VCaP (cell line): ENCODE measurements around the gene IBTK.
"Not testable (repeated sequence)": the region's sequence is repeated elsewhere in the genome, so short reads cannot be mapped to it uniquely, and the experiment has no call there.

Source experiments
- H3K27ac ChIP-seq: fragments of 450-650 bp; 2 replicates; pipeline ENCODE4 v1.5.1; 2017
- TF ChIP-seq, protein P1 (sequence below): fragments of 450-650 bp; conservative IDR thresholded peaks from 2 replicates; pipeline ENCODE4 v1.5.1; 2017; ENCODE audit warnings: mild to moderate bottlenecking, moderate library complexity

The IBTK gene

DNA sequence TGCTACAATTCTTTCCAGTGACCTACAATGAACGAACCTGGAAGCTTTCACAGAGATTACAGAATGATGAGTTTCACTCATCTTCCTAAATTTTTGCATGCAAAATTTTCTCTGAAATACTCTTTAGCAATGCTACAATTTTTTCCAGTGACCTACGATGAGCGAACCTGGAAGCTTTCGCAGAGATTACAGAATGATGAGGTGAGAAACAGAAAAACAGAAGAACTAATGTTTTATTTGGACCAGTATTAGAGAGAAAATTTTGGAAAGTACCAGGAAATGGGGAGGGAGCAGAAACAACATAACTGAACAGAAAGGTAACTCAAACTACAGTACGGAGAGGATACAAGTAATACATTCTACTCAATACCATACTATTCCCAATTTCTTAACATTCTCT, 75.0 kb downstream of the IBTK start:
- H3K27ac ChIP-seq: no peak overlapping the region
- TF ChIP-seq, protein P1, sequence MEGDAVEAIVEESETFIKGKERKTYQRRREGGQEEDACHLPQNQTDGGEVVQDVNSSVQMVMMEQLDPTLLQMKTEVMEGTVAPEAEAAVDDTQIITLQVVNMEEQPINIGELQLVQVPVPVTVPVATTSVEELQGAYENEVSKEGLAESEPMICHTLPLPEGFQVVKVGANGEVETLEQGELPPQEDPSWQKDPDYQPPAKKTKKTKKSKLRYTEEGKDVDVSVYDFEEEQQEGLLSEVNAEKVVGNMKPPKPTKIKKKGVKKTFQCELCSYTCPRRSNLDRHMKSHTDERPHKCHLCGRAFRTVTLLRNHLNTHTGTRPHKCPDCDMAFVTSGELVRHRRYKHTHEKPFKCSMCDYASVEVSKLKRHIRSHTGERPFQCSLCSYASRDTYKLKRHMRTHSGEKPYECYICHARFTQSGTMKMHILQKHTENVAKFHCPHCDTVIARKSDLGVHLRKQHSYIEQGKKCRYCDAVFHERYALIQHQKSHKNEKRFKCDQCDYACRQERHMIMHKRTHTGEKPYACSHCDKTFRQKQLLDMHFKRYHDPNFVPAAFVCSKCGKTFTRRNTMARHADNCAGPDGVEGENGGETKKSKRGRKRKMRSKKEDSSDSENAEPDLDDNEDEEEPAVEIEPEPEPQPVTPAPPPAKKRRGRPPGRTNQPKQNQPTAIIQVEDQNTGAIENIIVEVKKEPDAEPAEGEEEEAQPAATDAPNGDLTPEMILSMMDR: no peak

DNA sequence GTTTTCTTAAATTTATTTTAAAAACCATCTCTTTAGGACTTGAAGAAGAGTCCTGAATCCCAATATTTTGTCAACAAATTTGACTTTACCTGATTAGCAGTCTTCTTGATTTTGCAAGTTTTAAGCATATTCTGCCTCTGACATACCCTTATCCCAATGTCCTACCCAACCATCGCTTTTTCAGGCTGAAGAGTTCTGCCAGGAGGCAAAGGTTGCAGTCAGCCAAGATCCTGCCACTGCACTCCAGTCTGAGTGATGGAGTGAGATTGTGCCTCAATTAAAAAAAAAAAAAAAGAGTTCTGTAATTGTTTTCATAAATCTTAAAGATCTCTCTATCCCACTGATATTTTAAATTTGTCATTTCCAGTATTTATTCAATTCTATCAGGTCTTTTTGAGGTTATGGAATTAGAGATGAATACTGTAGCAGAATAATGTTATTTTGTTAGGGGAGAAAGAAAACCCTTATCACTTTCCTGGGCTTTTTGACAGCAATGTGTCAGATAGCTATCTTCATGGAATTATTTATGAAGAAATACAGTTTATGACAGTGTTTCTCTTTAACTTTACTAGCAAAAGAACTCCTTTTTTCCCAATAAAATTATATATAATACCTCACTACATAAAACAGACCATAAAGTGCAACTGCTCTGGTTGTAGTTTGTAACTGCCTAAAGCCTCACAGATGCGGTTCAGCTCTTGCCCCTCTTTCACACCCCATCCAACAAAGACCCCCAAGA, 78.2 kb downstream of the IBTK start:
- TF ChIP-seq, protein P1: no peak
- H3K27ac ChIP-seq: no peak overlapping the region

DNA sequence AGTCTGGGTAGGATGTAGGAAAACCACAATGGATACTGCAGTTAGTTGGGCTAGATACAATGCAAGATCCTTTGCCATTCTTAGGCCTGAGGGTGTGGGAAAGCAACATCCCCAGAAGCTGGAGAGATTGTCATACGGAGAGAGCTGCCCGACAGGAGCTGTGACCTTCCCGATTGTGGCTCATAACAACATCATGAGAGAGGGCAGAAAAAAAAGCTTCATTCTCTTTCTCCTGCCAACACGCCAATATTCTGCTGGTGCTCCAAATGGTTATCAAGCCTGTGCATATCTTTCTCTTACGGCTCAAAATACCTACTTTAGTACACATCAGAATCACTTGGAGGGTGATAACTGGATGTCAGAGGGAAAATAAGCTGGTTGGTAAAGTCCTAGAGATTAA, 81.1 kb downstream of the IBTK start:
- no peak overlapping the region for H3K27ac ChIP-seq
- TF ChIP-seq, protein P1: no peak

DNA sequence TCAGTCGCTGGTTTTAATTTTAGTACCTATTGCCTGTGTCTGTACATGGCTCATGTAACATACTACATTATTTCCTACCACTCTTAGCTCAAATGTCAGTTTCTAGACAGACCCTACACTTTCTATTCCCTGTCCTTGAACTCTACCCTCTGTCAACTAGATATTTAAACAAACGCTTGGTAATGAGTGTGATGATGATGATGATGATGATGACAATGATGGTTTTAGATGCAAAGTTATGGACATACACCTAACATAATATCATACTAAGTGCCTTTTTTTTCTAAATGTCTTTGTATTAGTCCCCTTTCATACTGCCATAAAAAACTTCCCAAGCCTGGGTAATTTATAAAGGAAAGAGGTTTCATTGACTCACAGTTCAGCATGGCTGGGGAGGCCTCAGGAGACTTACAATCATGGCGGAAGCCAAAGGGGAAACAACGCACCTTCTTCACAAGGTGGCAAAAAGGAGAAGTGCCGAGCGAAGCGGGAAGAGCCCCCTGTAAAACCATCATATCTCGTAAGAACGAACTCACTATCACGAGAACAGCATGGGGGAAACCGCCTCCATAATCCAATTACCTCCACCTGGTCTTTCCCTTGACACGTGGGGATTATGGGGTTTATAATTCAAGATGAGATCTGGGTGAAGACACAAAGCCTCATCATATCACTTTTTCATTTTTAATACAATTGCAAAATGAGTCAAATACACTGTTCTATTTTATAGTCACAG, 87.1 kb downstream of the IBTK start:
- no peak overlapping the region for H3K27ac ChIP-seq
- TF ChIP-seq, protein P1: no peak

DNA sequence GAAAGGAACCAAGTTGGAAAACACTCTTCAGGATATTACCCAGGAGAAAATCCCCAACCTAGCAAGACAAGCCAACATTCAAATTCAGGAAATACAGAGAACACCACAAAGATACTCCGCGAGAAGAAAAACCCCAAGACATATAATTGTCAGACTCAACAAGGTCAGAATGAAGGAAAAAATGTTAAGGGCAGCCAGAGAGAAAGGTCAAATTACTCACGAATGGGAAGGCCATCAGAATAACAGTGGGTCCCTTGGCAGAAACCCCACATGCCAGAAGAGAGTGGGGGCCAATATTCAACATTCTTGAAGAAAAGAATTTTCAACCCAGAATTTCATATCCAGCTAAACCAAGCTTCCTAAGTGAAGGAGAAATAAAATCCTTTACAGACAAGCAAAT, 94.8 kb downstream of the IBTK start:
- H3K27ac ChIP-seq: not testable (repeated sequence)

DNA sequence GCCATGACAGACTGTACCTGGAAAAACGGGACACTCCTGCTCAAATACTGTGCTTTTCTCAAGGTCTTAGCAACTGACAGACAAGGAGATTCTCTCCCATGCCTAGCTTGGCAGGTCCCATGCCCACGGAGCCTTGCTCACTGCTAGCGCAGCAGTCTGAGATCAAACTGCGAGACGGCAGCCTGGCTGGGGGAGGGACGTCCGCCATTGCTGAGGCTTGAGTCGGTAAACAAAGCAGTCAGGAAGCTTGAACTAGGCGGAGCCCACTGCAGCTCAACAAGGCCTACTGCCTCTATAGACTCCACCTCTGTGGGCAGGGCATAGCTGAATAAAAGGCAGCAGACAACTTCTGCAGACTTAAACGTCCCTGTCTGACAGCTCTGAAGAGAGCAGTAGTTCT, 96.4 kb downstream of the IBTK start:
- not testable (repeated sequence) for H3K27ac ChIP-seq

DNA sequence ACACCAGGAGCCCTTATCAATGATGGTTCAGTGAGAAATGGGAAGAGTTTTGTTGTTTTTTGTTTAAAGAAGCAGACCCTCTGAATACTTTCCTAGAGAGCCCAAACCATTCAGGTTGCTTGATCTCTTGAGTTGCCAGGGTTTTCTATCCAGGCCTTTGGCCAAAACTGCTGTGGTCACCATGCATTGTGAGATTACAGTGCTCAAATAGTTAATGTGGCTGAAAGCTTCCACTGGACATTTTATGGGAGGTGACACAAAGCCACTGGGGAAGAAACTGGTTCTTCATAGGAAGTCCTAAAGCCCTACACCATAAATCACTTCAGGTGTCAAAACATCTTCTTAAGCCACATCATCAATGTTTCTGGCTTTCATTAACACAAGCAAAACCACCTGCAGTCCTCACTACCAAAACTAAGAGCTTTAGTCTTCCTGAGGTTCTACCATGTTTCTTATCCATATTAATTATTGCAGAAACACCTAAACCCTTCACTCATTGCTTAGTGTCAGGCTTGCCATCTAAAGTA, 101.6 kb downstream of the IBTK start:
- TF ChIP-seq, protein P1: no peak
- H3K27ac ChIP-seq: no peak overlapping the region

DNA sequence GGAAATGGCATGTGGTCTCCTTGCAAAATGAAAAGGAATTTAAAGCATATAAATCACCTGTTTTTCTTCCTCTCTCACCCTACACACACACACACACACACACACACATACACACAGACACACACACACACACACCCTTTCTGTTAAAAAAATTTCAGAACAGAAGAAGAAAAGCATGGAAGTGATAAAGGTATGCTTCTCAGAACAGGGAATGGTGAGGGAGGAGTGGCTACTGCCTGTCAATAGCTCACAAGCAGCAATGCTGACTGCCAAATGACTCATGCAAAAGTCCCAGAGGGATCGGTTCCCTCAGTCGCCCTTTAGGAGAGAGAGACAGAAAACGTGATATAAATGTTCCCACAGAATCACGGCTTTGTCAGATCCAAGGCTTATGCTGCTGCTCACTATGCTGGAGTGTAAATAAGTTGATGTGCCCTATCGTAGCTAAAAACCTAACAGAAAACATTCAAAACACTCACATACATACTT, 102.6 kb downstream of the IBTK start:
- TF ChIP-seq, protein P1: no peak
- no peak overlapping the region for H3K27ac ChIP-seq
